HG03342 (cell line): ENCODE results near the gene TCF12.
"Not testable (repeated sequence)": the region's sequence is repeated elsewhere in the genome, so short reads cannot be mapped to it uniquely, and the experiment has no call there.

Experiments used
- ATAC-seq: cut with Tn5 transposase; IDR thresholded peaks from one replicate; pipeline ENCODE4 v1.9.1; 2021; ENCODE audit warnings: mild to moderate bottlenecking, moderate library complexity; ENCODE audit not compliant: unreplicated experiment

The TCF12 gene

GRCh38 chr15:57124036-57124435 is 205.6 kb downstream of the TCF12 start:
- ATAC-seq: no peak

- ATAC-seq: no peak
Observed at GRCh38 chr15:57129064-57129463, 210.6 kb downstream of the TCF12 start.

GRCh38 chr15:57130956-57131355 is 212.5 kb downstream of the TCF12 start:
- no peak for ATAC-seq

- peak; percentile 60 for ATAC-seq
Observed at GRCh38 chr15:57133127-57133968, 214.9 kb downstream of the TCF12 start.

- ATAC-seq: no peak
Observed at GRCh38 chr15:57134071-57134605, 215.7 kb downstream of the TCF12 start.

GRCh38 chr15:57134851-57135250 is 216.4 kb downstream of the TCF12 start:
- ATAC-seq: no peak

GRCh38 chr15:57135800-57136199 is 217.4 kb downstream of the TCF12 start:
- ATAC-seq: no peak

GRCh38 chr15:57138349-57138788 is 219.9 kb downstream of the TCF12 start:
- no peak for ATAC-seq

- ATAC-seq: no peak
Observed at GRCh38 chr15:57143511-57144078, 225.2 kb downstream of the TCF12 start.

- ATAC-seq: no peak
Observed at GRCh38 chr15:57144448-57144847, 226.0 kb downstream of the TCF12 start.

- ATAC-seq: no peak
Observed at GRCh38 chr15:57146506-57147201, 228.2 kb downstream of the TCF12 start.

- no peak for ATAC-seq
Observed at GRCh38 chr15:57147621-57148020, 229.2 kb downstream of the TCF12 start.

- no peak for ATAC-seq
Observed at GRCh38 chr15:57148262-57148661, 229.8 kb downstream of the TCF12 start.

- ATAC-seq: no peak
Observed at GRCh38 chr15:57149196-57149595, 230.8 kb downstream of the TCF12 start.

- no peak for ATAC-seq
Observed at GRCh38 chr15:57150066-57150865, 231.8 kb downstream of the TCF12 start.

GRCh38 chr15:57150866-57151203 is 232.4 kb downstream of the TCF12 start:
- ATAC-seq: not testable (repeated sequence)

GRCh38 chr15:57152133-57152532 is 233.7 kb downstream of the TCF12 start:
- ATAC-seq: no peak

- ATAC-seq: no peak
Observed at GRCh38 chr15:57152666-57153539, 234.5 kb downstream of the TCF12 start.

- ATAC-seq: no peak
Observed at GRCh38 chr15:57156210-57156884, 237.9 kb downstream of the TCF12 start.
